Small intestine (tissue), 7 donors: ENCODE results near the gene FLNC. TPM values are rescaled to one million over a fixed set of nuclear protein-coding genes. Genes with fewer than 3 reads are reported as not detected.

Experiments used
- DNase-seq, 2 donors: peaks; one replicate each; pipeline versions ENCODE4 v3.0.0 to v3.0.0-alpha.2; 2013
- FAIRE-seq: peaks from 2 replicates; lab custom pipeline; 2012; peaks lifted over from hg19 to GRCh38; lab: Jason Lieb, UNC
- H3K27ac ChIP-seq, 3 donors: one replicate each; pipeline ENCODE4 v1.5.1; 2013; ENCODE audit warnings: low read length in 2 of 3, mild to moderate bottlenecking in 2 of 3, control low read depth in 1 of 3, inconsistent platforms in 1 of 3, low read depth in 1 of 3, moderate library complexity in 1 of 3
- H3K27me3 ChIP-seq, 3 donors: one replicate each; pipeline ENCODE4 v1.6.1; 2013; ENCODE audit warnings: low read length in 3 of 3, inconsistent platforms in 1 of 3; ENCODE audit not compliant: control insufficient read depth in 3 of 3, insufficient read depth in 3 of 3
- H3K36me3 ChIP-seq, 3 donors: one replicate each; pipeline ENCODE4 v1.6.1; 2013; ENCODE audit warnings: low read length in 3 of 3, inconsistent platforms in 1 of 3, low read depth in 1 of 3, mild to moderate bottlenecking in 1 of 3, moderate library complexity in 1 of 3; ENCODE audit not compliant: control insufficient read depth in 3 of 3, insufficient read depth in 2 of 3
- H3K4me1 ChIP-seq, 3 donors: one replicate each; pipeline ENCODE4 v1.6.1; 2013; ENCODE audit warnings: low read length in 2 of 3, inconsistent platforms in 1 of 3, low read depth in 1 of 3, mild to moderate bottlenecking in 1 of 3, moderate library complexity in 1 of 3; ENCODE audit not compliant: control insufficient read depth in 3 of 3, insufficient read depth in 2 of 3
- H3K4me3 ChIP-seq, 3 donors: one replicate each; pipeline ENCODE4 v1.5.1; 2013; ENCODE audit warnings: low read length in 3 of 3, control low read depth in 1 of 3, inconsistent platforms in 1 of 3, low read depth in 1 of 3, mild to moderate bottlenecking in 1 of 3, moderate library complexity in 1 of 3
- H3K9me3 ChIP-seq, 2 donors: one replicate each; pipeline ENCODE4 v1.6.1; 2013; ENCODE audit warnings: low read depth in 1 of 2, low read length in 1 of 2; ENCODE audit not compliant: control insufficient read depth in 2 of 2, insufficient read depth in 1 of 2
- WGBS, 3 donors: extraction: QIAGEN DNeasy Blood & Tissue Kit; methylation state at CpG; one replicate each; pipeline ENCODE4 v1.1.7; 2013; 5-methylcytosine and 5-hydroxymethylcytosine counted together
- polyA plus RNA-seq, 4 donors: library from polyadenylated mRNA; stranded (reverse) in 3 of 4; unstranded in 1 of 4; fragments of 200-250 nt in 3 of 4; fragments of 120-200 nt in 1 of 4; gene quantifications; one replicate each; pipeline versions ENCODE4 v1.2.1 to v1.2.3, GENCODE V29; 2013
- donor health status: healthy with polysubstance abuse.
- donor health status: control.
- donor health status: control.
- donor health status: Bipolar disorder and iron deficiency.
- donor health status: healthy.

The FLNC gene
- polyA plus RNA-seq, 4 donors: 8.1 to 31.9 (median 11.5) TPM

- no peak for FAIRE-seq
- peaks cover 0 to 39% (median 0%) of the 10 kb centered on the region in 3 donors for H3K27me3 ChIP-seq
- WGBS, 3 donors: 11 to 20% (median 16%) methylated on average over 30 to 45 of the region's 45 CpGs
- no peaks in the 10 kb centered on the region for H3K9me3 ChIP-seq
- peak overlapping the region in 1 of 3 donors; percentile 14 for H3K27ac ChIP-seq
- peaks cover 0 to 13% (median 0%) of the 10 kb centered on the region in 3 donors for H3K4me1 ChIP-seq
- peak in 1 of 2 donors; percentile 29 for DNase-seq
- H3K4me3 ChIP-seq: peak overlapping the region; percentile 66 to 73 (median 68)
- H3K36me3 ChIP-seq: peaks cover 0 to 2% (median 0%) of the 10 kb centered on the region in 3 donors
Observed at GRCh38 chr7:128790315-128791041, 39.7 kb upstream of the FLNC start.

GRCh38 chr7:128791121-128791971, 38.9 kb upstream of the FLNC start, which contains the start of gene CCDC136:
Gene CCDC136, plus strand, starts transcription at chr7:128791968. Its CDS starts 444 bp downstream, at chr7:128792412.
- Histone ChIP-seq H3K4me1 (peaks cover 0 to 13% (median 0%) of the 10 kb centered on the region in 3 donors), H3K27ac (no peak within 1 kb of the TSS), H3K27me3 (peaks cover 0 to 39% (median 0%) of the 10 kb centered on the region in 3 donors), H3K9me3 (no peaks in the 10 kb centered on the region), H3K4me3 (peak within 1 kb of the TSS; percentile 66 to 73 (median 68)), H3K36me3 (peaks cover 0 to 2% (median 0%) of the 10 kb centered on the region in 3 donors)
- DNase-seq: peak; percentile 65 to 82
- FAIRE-seq: no peak
- WGBS, 3 donors: 0 to 1% (median 1%) methylated on average over 53 to 80 of the region's 80 CpGs

DNA sequence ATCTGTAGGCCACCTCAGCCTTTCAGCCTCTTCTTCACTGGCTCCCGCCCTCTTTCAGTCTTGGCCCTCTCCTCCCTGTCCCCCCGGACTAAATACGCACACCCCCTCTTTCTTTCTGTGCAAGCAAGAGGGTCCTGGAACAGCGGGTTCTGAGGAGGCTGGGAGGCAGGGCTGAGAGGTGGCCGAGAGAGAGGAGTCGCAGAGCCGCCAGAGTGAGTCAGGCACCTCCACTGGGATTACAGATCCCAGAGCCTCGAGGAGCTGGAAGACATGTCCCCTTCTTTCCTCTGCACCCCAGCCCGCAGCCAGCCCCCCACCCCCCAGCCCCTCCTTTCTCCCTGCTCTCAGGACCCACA, 38.3 kb upstream of the FLNC start:
- WGBS, 3 donors: 15 to 31% (median 23%) methylated on average over 6 to 9 of the region's 9 CpGs
- H3K27ac ChIP-seq: no peak overlapping the region
- no peaks in the 10 kb centered on the region for H3K9me3 ChIP-seq
- peaks cover 0 to 39% (median 0%) of the 10 kb centered on the region in 3 donors for H3K27me3 ChIP-seq
- H3K4me1 ChIP-seq: peaks cover 0 to 13% (median 0%) of the 10 kb centered on the region in 3 donors
- H3K36me3 ChIP-seq: peaks cover 0 to 2% (median 0%) of the 10 kb centered on the region in 3 donors
- peak overlapping the region in 2 of 3 donors; percentile 56 to 73 for H3K4me3 ChIP-seq
- no peak for DNase-seq
- FAIRE-seq: no peak

GRCh38 chr7:128792471-128793180, 37.6 kb upstream of the FLNC start:
- 50 to 56% (median 54%) methylated on average over 10 of the region's 10 CpGs for whole genome bisulfite sequencing, 3 donors
- Histone ChIP-seq H3K36me3 (peaks cover 0 to 2% (median 0%) of the 10 kb centered on the region in 3 donors), H3K4me3 (no peak overlapping the region), H3K4me1 (peaks cover 0 to 13% (median 0%) of the 10 kb centered on the region in 3 donors), H3K27ac (no peak overlapping the region), H3K27me3 (peaks cover 0 to 39% (median 0%) of the 10 kb centered on the region in 3 donors), H3K9me3 (no peaks in the 10 kb centered on the region)
- DNase-seq: no peak
- no peak for FAIRE-seq

DNA sequence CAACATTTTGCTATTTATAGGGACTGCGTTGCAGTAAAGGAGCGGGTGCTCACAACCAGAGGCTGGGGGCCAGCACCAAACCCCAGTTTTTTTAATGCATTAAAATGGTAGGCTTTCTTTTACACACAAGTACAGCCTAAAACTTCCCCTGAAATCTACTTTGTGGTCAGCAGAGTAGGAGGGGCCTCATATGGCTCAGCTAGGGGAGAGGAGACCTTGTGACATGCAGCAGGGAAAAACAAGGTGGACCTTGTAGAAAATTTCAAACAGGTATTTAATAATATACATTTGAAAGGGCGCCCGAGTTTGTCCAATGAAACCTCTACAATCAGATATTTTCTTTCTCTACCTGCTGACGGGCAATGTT, 37.0 kb upstream of the FLNC start:
- WGBS, 3 donors: 95 to 97% (median 97%) methylated on average over 5 of the region's 5 CpGs

GRCh38 chr7:128794020-128794419, 36.2 kb upstream of the FLNC start:
- FAIRE-seq: no peak
- DNase-seq: peak; percentile 13 to 36
- WGBS, 3 donors: 37 to 58% (median 38%) methylated on average over 3 of the region's 3 CpGs

More for the DNA sequence above, 37.0 kb upstream of the FLNC start:
- no peak overlapping the region for H3K4me3 ChIP-seq
- H3K4me1 ChIP-seq: peaks cover 0 to 13% (median 0%) of the 10 kb centered on the region in 3 donors
- H3K27ac ChIP-seq: no peak overlapping the region
- peaks cover 0 to 2% (median 0%) of the 10 kb centered on the region in 3 donors for H3K36me3 ChIP-seq
- FAIRE-seq (no peak), DNase-seq (no peak)
- peaks cover 0 to 39% (median 0%) of the 10 kb centered on the region in 3 donors for H3K27me3 ChIP-seq
- no peaks in the 10 kb centered on the region for H3K9me3 ChIP-seq

DNA sequence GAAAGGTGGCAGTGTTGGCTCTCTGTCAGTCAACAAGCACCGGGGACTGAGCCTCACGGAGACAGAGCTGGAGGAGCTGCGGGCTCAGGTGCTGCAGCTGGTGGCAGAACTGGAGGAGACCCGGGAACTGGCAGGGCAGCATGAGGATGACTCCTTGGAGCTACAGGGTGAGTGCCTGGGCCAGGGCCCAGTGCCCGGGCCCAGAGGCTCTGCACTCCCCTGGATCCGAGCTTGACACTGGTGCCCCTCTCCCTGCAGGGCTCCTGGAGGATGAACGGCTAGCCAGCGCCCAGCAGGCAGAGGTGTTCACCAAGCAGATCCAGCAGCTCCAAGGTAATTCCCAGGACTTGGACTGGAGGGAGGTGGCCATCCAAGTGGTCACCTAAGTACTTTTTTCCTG, 35.8 kb upstream of the FLNC start:
- no peaks in the 10 kb centered on the region for H3K9me3 ChIP-seq
- peaks cover 0 to 27% (median 0%) of the 10 kb centered on the region in 3 donors for H3K27me3 ChIP-seq
- no peak overlapping the region for H3K27ac ChIP-seq
- no peak for DNase-seq
- WGBS, 3 donors: 85 to 96% (median 94%) methylated on average over 6 to 8 of the region's 8 CpGs
- H3K4me1 ChIP-seq: peaks cover 0 to 13% (median 0%) of the 10 kb centered on the region in 3 donors
- H3K4me3 ChIP-seq: no peak overlapping the region
- peaks cover 0 to 2% (median 0%) of the 10 kb centered on the region in 3 donors for H3K36me3 ChIP-seq
- no peak for FAIRE-seq

More at GRCh38 chr7:128794020-128794419, 36.2 kb upstream of the FLNC start:
- peaks cover 0 to 13% (median 0%) of the 10 kb centered on the region in 3 donors for H3K4me1 ChIP-seq
- H3K27ac ChIP-seq: no peak overlapping the region
- H3K9me3 ChIP-seq: no peaks in the 10 kb centered on the region
- peaks cover 0 to 31% (median 0%) of the 10 kb centered on the region in 3 donors for H3K27me3 ChIP-seq
- H3K36me3 ChIP-seq: peaks cover 0 to 2% (median 0%) of the 10 kb centered on the region in 3 donors
- no peak overlapping the region for H3K4me3 ChIP-seq
